Esophagus muscularis mucosa (tissue), 4 donors: ENCODE data around the gene NSMCE1. TPM values are rescaled to one million over a fixed set of nuclear protein-coding genes. Genes with fewer than 3 reads are reported as not detected.
A peak's percentile ranks its signal among the peaks of the same experiment; 100 is the strongest.
"Not testable (repeated sequence)": the region's sequence is repeated elsewhere in the genome, so short reads cannot be mapped to it uniquely, and the experiment has no call there.

Experiments
- DNase-seq: peaks from one replicate; pipeline ENCODE4 v3.0.0-alpha.2; 2017; ENCODE audit errors: extremely low spot score
- H3K27ac ChIP-seq, 4 donors: fragments of 200-600 bp; sonication (generic); replicated peaks in 1 of 4; 1 replicate in 3 of 4; 2 replicates in 1 of 4; pipeline ENCODE4 v1.5.1; 2016 to 2019; ENCODE audit warnings: mild to moderate bottlenecking in 1 of 4
- H3K27me3 ChIP-seq, 4 donors: fragments of 200-600 bp; sonication (generic); one replicate each; pipeline versions ENCODE4 v1.5.1 to v1.6.0; 2016 to 2019
- H3K36me3 ChIP-seq, 4 donors: fragments of 200-600 bp; sonication (generic); one replicate each; pipeline ENCODE4 v1.5.1; 2016 to 2019
- H3K4me1 ChIP-seq, 4 donors: fragments of 200-600 bp; sonication (generic); one replicate each; pipeline ENCODE4 v1.5.1; 2016 to 2019
- H3K4me3 ChIP-seq, 4 donors: fragments of 200-600 bp; sonication (generic); 1 replicate in 2 of 4; 2 replicates in 2 of 4; pipeline ENCODE4 v1.5.1; 2016 to 2019; ENCODE audit warnings: mild to moderate bottlenecking in 4 of 4, moderate library complexity in 1 of 4
- H3K9me3 ChIP-seq, 4 donors: fragments of 200-600 bp; sonication (generic); 1 replicate in 3 of 4; 2 replicates in 1 of 4; pipeline ENCODE4 v1.5.1; 2016 to 2019
- EP300 ChIP-seq: sonication (generic); formaldehyde crosslinking; IDR thresholded peaks from one replicate; pipeline ENCODE4 v1.6.1; 2017; ENCODE audit warnings: antibody characterized with exemption
- POLR2A ChIP-seq: fragments of 450-650 bp; IDR thresholded peaks from one replicate; pipeline ENCODE4 v1.6.1; 2017; ENCODE audit warnings: antibody characterized with exemption, moderate library complexity, mild to moderate bottlenecking, low read depth
- POLR2AphosphoS5 ChIP-seq, 2 donors: sonication (generic); formaldehyde crosslinking; IDR thresholded peaks; one replicate each; pipeline ENCODE4 v1.6.1; 2017; ENCODE audit warnings: antibody characterized with exemption in 2 of 2
- WGBS: methylation state at CpG from one replicate; pipeline ENCODE4 v1.1.5; 2018; 5-methylcytosine and 5-hydroxymethylcytosine counted together
- intact Hi-C: fragments of 100-400 bp; cut with DNase I; formaldehyde crosslinking; loops from one replicate; pipeline ENCODE4 v1.15.1; 2023
- total RNA-seq, 4 donors: library from RNA; depleted of rRNA; stranded (reverse); fragments of >200 nt; gene quantifications; one replicate each; pipeline versions ENCODE4 v1.1.0 to v1.2.1, GENCODE V29; 2016
- TF ChIP-seq, protein P1 (sequence below), 3 experiments: fragments of 200-600 bp in 2 of 3; fragments of 450-650 bp in 1 of 3; sonication (generic) in 2 of 3; IDR thresholded peaks; one replicate each; pipeline ENCODE4 v1.5.1; 2017 to 2019; ENCODE audit warnings: antibody characterized with exemption in 3 of 3, mild to moderate bottlenecking in 2 of 3, moderate library complexity in 1 of 3

The NSMCE1 gene
- total RNA-seq, 4 donors from 2014 or later = 49.7 to 68.8 (median 64.0) TPM

GRCh38 chr16:27293343-27293742 lies 24.8 kb upstream of the NSMCE1 start:
- TF ChIP-seq POLR2AphosphoS5 (IDR thresholded peaks at IDR 0.05) (no peak), EP300 (no peak), POLR2A (no peak)
- TF ChIP-seq, protein P1, sequence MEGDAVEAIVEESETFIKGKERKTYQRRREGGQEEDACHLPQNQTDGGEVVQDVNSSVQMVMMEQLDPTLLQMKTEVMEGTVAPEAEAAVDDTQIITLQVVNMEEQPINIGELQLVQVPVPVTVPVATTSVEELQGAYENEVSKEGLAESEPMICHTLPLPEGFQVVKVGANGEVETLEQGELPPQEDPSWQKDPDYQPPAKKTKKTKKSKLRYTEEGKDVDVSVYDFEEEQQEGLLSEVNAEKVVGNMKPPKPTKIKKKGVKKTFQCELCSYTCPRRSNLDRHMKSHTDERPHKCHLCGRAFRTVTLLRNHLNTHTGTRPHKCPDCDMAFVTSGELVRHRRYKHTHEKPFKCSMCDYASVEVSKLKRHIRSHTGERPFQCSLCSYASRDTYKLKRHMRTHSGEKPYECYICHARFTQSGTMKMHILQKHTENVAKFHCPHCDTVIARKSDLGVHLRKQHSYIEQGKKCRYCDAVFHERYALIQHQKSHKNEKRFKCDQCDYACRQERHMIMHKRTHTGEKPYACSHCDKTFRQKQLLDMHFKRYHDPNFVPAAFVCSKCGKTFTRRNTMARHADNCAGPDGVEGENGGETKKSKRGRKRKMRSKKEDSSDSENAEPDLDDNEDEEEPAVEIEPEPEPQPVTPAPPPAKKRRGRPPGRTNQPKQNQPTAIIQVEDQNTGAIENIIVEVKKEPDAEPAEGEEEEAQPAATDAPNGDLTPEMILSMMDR (IDR thresholded peaks at IDR 0.05) = no peak
- no peak for DNase-seq
- WGBS = 69% methylated on average over 5 of the region's 5 CpGs
- H3K27me3 ChIP-seq = no peaks in the 10 kb centered on the region
- H3K9me3 ChIP-seq = no peaks in the 10 kb centered on the region
- intact Hi-C loops = no loop called here
- H3K4me3 ChIP-seq = no peak overlapping the region
- peaks cover 0 to 21% (median 17%) of the 10 kb centered on the region in 4 donors for H3K4me1 ChIP-seq
- H3K27ac ChIP-seq = no peak overlapping the region
- no peaks in the 10 kb centered on the region for H3K36me3 ChIP-seq

DNA sequence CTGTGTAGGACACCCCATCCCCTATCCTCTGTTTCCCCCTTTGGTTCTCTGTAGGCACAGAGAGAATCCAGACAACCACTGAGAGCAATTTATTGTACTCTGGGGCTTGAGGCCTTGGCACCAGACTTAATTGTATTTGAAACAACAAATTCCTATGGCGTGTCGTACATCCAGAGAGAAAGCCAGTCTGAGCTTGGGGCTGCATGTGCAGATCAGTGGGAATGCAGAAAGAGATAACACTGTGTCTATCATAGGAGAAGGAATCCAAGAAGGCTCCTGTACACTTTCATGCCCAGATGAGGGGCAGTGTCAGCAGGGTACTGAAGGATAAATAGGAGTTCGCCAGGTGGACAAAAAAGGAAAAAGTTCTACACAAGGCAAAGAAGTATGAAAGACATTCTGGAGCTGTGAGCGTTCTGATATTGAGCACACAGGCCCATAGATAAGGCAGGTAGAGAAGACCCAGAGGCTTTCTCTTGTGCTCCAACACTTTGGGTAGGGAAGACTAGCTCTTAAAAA lies 23.2 kb upstream of the NSMCE1 start:
- H3K4me1 ChIP-seq = peaks cover 2 to 26% (median 21%) of the 10 kb centered on the region in 4 donors
- no peak overlapping the region for H3K4me3 ChIP-seq
- intact Hi-C loops = no loop called here
- H3K9me3 ChIP-seq = no peaks in the 10 kb centered on the region
- DNase-seq = no peak
- 75% methylated on average over 4 of the region's 4 CpGs for WGBS
- H3K36me3 ChIP-seq = no peaks in the 10 kb centered on the region
- no peak for TF ChIP-seq POLR2A
- TF ChIP-seq EP300 = no peak
- TF ChIP-seq POLR2AphosphoS5 (IDR thresholded peaks at IDR 0.05) = no peak
- TF ChIP-seq, protein P1 (IDR thresholded peaks at IDR 0.05) = no peak
- H3K27me3 ChIP-seq = no peaks in the 10 kb centered on the region
- H3K27ac ChIP-seq = peak overlapping the region; percentile 52 to 67 (median 56)

DNA sequence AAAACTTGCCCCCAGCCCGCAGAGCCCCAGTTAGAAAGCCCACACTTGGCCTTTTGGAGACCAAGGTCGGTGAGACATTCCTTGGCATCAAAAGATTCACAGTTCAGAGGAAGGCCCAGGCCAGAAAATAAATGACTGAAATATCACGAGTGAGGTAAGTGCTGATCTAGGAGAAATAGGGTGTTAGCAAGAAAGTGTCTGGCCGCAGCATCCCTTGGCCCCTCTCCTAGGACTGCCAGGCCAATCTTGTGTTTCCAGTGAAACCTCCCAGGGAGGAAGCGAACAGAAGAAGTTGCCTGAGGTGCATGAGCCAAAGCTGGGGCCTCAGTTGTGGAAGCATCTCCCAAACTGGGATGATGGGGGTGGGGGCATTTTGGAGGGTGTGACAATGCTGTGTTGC lies 22.5 kb upstream of the NSMCE1 start:
- Histone ChIP-seq H3K4me3 (no peak overlapping the region), H3K36me3 (no peaks in the 10 kb centered on the region), H3K27ac (peak overlapping the region; percentile 52 to 67 (median 56)), H3K9me3 (no peaks in the 10 kb centered on the region), H3K27me3 (no peaks in the 10 kb centered on the region), H3K4me1 (peaks cover 7 to 32% (median 28%) of the 10 kb centered on the region in 4 donors)
- TF ChIP-seq POLR2AphosphoS5 (IDR thresholded peaks at IDR 0.05) = peak in 1 of 2 donors; percentile 70
- TF ChIP-seq EP300 = no peak
- 35% methylated on average over 5 of the region's 5 CpGs for WGBS
- intact Hi-C loops = no loop called here
- no peak for DNase-seq

DNA sequence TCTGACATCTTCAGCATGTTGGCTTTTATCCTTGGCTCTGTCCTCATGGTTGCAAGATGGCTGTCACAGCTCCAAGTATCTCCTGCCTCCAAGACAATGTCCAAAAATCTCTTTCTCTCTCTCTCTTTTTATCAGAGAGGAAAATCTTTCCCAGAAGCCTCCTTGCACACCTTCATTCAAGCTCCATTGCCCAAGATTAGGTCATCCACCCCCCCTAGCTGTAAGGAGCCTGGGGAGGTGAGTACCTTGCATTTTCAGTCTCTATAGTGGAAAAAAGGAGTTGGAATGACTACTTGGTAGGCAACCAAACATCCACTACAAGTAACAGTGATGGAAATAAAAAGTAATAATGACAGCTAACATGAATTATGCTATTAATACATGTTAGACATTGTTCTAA lies 22.0 kb upstream of the NSMCE1 start:
- intact Hi-C loops = no loop called here
- Histone ChIP-seq H3K27me3 (no peaks in the 10 kb centered on the region), H3K27ac (peak overlapping the region; percentile 48 to 67 (median 56)), H3K4me1 (peaks cover 10 to 36% (median 33%) of the 10 kb centered on the region in 4 donors), H3K9me3 (no peaks in the 10 kb centered on the region), H3K36me3 (no peaks in the 10 kb centered on the region), H3K4me3 (no peak overlapping the region)
- no peak for DNase-seq
- TF ChIP-seq EP300 = no peak
- TF ChIP-seq POLR2AphosphoS5 (IDR thresholded peaks at IDR 0.05) = no peak
- TF ChIP-seq, protein P1 (IDR thresholded peaks at IDR 0.05) = no peak
- TF ChIP-seq POLR2A = no peak

- no peaks in the 10 kb centered on the region for H3K36me3 ChIP-seq
- no peaks in the 10 kb centered on the region for H3K27me3 ChIP-seq
- TF ChIP-seq EP300 = no peak
- no peak for TF ChIP-seq POLR2AphosphoS5 (IDR thresholded peaks at IDR 0.05)
- TF ChIP-seq POLR2A = no peak
- TF ChIP-seq, protein P1 (IDR thresholded peaks at IDR 0.05) = no peak
- intact Hi-C loops = no loop called here
- H3K9me3 ChIP-seq = no peaks in the 10 kb centered on the region
- 86% methylated on average over 6 of the region's 6 CpGs for WGBS
- no peak overlapping the region for H3K4me3 ChIP-seq
- H3K27ac ChIP-seq = peak overlapping the region in 2 of 4 donors; percentile 57 to 67
- DNase-seq = no peak
- peaks cover 10 to 36% (median 34%) of the 10 kb centered on the region in 4 donors for H3K4me1 ChIP-seq
These were observed 21.1 kb upstream of the NSMCE1 start for GRCh38 chr16:27289669-27290068.

DNA sequence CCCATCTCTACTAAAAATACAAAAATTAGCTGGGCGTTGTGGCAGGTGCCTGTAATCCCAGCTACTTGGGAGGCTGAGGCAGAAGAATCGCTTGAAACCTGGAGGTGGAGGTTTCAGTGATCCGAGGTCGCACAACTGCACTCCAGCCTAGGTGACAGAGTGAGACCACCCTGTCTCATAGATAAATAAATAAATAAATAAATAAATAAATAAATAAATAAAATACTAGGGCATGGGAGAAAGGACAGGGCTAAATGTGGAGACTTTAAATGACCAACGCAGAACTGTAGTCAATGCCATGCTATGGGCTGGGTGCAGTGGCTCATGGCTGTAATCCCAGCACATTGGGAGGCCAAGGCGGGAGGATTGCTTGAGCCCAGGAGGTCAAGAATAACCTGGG lies 19.7 kb upstream of the NSMCE1 start:
- intact Hi-C loops, H3K27me3 ChIP-seq, H3K9me3 ChIP-seq, H3K36me3 ChIP-seq, H3K4me3 ChIP-seq, H3K27ac ChIP-seq, DNase-seq: not testable (repeated sequence)
- WGBS = 94% methylated on average over 6 of the region's 6 CpGs
- H3K4me1 ChIP-seq = peaks cover 10 to 36% (median 34%) of the 10 kb centered on the region in 4 donors
